Endothelial cell of umbilical vein (primary cell): ENCODE results near the gene NEO1. TPM values are rescaled to one million over a fixed set of nuclear protein-coding genes. Genes with fewer than 3 reads are reported as not detected.

ENCODE experiments used
- BruUV-seq: library from RNA; stranded (reverse); fragments of 400-500 nt; replicated peaks from 2 replicates; lab custom pipeline; 2021; lab: Mats Ljungman, UMichigan
- CTCF ChIA-PET: fragments of 300-600, 350-600 bp; sonication (Branson Sonifier 250); formaldehyde crosslinking; loops from one replicate; lab custom pipeline; 2021; ENCODE audit warnings: antibody characterized with exemption, inconsistent platforms; lab: Charles Lee
- POLR2A ChIA-PET: fragments of 300-600, 350-600 bp; sonication (Branson Sonifier 250); formaldehyde crosslinking; loops from one replicate; lab custom pipeline; 2021; ENCODE audit warnings: antibody characterized with exemption, inconsistent platforms; lab: Charles Lee
- DNase-seq: peaks from one replicate; pipeline ENCODE4 v3.0.0-alpha.2; 2011; ENCODE audit warnings: low read depth, low spot score
- FAIRE-seq: peaks from 2 replicates; lab custom pipeline; 2011; peaks lifted over from hg19 to GRCh38; lab: Jason Lieb, UNC
- H2AFZ ChIP-seq: 2 replicates; pipeline ENCODE4 v1.6.0; 2012; ENCODE audit warnings: low read depth, low read length, control low read depth, inconsistent platforms
- H3K27ac ChIP-seq: 2 replicates; pipeline ENCODE4 v1.5.1; 2011; ENCODE audit warnings: low read depth, mild to moderate bottlenecking, control low read depth, low read length, moderate library complexity; ENCODE audit not compliant: insufficient read depth
- H3K27me3 ChIP-seq, 2 experiments: 2 replicates each; pipeline versions ENCODE4 v1.6.0 to v1.6.1; 2011; ENCODE audit warnings: low read length in 2 of 2, mixed read lengths in 1 of 2; ENCODE audit not compliant: control insufficient read depth in 2 of 2, insufficient read depth in 2 of 2
- H3K36me3 ChIP-seq, 2 experiments: 2 replicates in 1 of 2; 3 replicates in 1 of 2; pipeline ENCODE4 v1.5.1; 2011; ENCODE audit warnings: low read length in 2 of 2, mild to moderate bottlenecking in 1 of 2, moderate library complexity in 1 of 2; ENCODE audit not compliant: control insufficient read depth in 2 of 2, insufficient read depth in 2 of 2; ENCODE audit errors: extremely low read depth in 1 of 2
- H3K4me1 ChIP-seq: 3 replicates; pipeline ENCODE4 v1.5.1; 2011; ENCODE audit warnings: mild to moderate bottlenecking, low read length; ENCODE audit not compliant: control insufficient read depth, insufficient read depth; ENCODE audit errors: extremely low read depth
- H3K4me2 ChIP-seq: 2 replicates; pipeline ENCODE4 v1.6.1; 2011; ENCODE audit warnings: low read length, control low read depth, mixed read lengths; ENCODE audit not compliant: insufficient read depth
- H3K4me3 ChIP-seq, 3 experiments: fragments of 200-600 bp in 1 of 3; sonication (generic), shearing (Covaris generic) in 1 of 3; replicated peaks in 1 of 3; 2 replicates each; pipeline ENCODE4 v1.5.1; 2011 to 2016; ENCODE audit warnings: control low read depth in 3 of 3, low read length in 3 of 3, mild to moderate bottlenecking in 2 of 3, inconsistent platforms in 1 of 3, low read depth in 1 of 3, moderate library complexity in 1 of 3; ENCODE audit not compliant: insufficient read depth in 1 of 3
- H3K79me2 ChIP-seq: 2 replicates; pipeline ENCODE4 v1.6.0; 2012; ENCODE audit warnings: low read length, inconsistent platforms; ENCODE audit not compliant: control insufficient read depth, insufficient read depth
- H3K9ac ChIP-seq: replicated peaks from 2 replicates; pipeline ENCODE3; 2011; ENCODE audit warnings: low read length, control low read depth; ENCODE audit not compliant: insufficient read depth; ENCODE audit errors: extremely low read depth
- H3K9me1 ChIP-seq: replicated peaks from 3 replicates; pipeline ENCODE4 v1.6.0; 2011; ENCODE audit warnings: mild to moderate bottlenecking, low read length; ENCODE audit not compliant: control insufficient read depth, insufficient read depth; ENCODE audit errors: extremely low read depth
- H3K9me3 ChIP-seq: replicated peaks from 2 replicates; pipeline ENCODE4 v1.5.1; 2012; ENCODE audit warnings: low read length, inconsistent platforms; ENCODE audit not compliant: control insufficient read depth, insufficient read depth
- H4K20me1 ChIP-seq: replicated peaks from 2 replicates; pipeline ENCODE3; 2011; ENCODE audit warnings: mild to moderate bottlenecking, low read length; ENCODE audit not compliant: control insufficient read depth, insufficient read depth; ENCODE audit errors: extremely low read depth
- EZH2 ChIP-seq: IDR thresholded peaks from 2 replicates; pipeline ENCODE4 v1.6.1; 2012; ENCODE audit warnings: borderline replicate concordance, low read depth, mild to moderate bottlenecking, moderate library complexity, low read length, inconsistent platforms; ENCODE audit not compliant: severe bottlenecking
- FOS ChIP-seq: IDR thresholded peaks from 2 replicates; pipeline ENCODE4 v1.6.1; 2011; ENCODE audit warnings: mild to moderate bottlenecking, low read length, moderate library complexity, borderline replicate concordance; ENCODE audit not compliant: insufficient read depth
- GATA2 ChIP-seq: IDR thresholded peaks from 2 replicates; pipeline ENCODE4 v1.7.0; 2011; ENCODE audit warnings: low read depth, mild to moderate bottlenecking, moderate library complexity, mixed read lengths, low read length; ENCODE audit not compliant: insufficient read length, insufficient read depth
- JUN ChIP-seq: IDR thresholded peaks from 2 replicates; pipeline ENCODE4 v1.6.1; 2011; ENCODE audit warnings: borderline replicate concordance, low read depth; ENCODE audit not compliant: insufficient read length, insufficient read depth
- MYC ChIP-seq: IDR thresholded peaks from one replicate; pipeline ENCODE4 v1.6.1; 2011; ENCODE audit warnings: mild to moderate bottlenecking, low read depth, low read length
- dilution Hi-C: fragments of 300-500 bp; cut with MboI; formaldehyde crosslinking; loops from one replicate; pipeline ENCODE4 v1.15.0; 2019; ENCODE audit warnings: low sequenced_read_pairs; ENCODE audit not compliant: extremely low pct_ligation_motif_present
- intact Hi-C: fragments of 100-400 bp; cut with micrococcal nuclease; formaldehyde crosslinking; loops from one replicate; pipeline ENCODE4 v1.10.0; 2022
- polyA plus RNA-seq, 4 experiments: library from polyadenylated mRNA; depleted of rRNA in 3 of 4; stranded (reverse) in 3 of 4; unstranded in 1 of 4; fragments of >200 nt; gene quantifications; 2 replicates each; pipeline versions ENCODE4 v1.2.1 to v1.2.3, GENCODE V29; 2011 to 2012; ENCODE audit warnings: missing spikeins in 1 of 4
- total RNA-seq: library from RNA; stranded (reverse); gene quantifications from 2 replicates; pipeline ENCODE4 v1.2.3, GENCODE V29; 2021
- TF ChIP-seq, protein P1 (sequence below), 2 donors: IDR thresholded peaks; 1 replicate in 1 of 2; 2 replicates in 1 of 2; pipeline ENCODE4 v1.5.1; 2011; ENCODE audit warnings: low read length in 2 of 2, mild to moderate bottlenecking in 2 of 2, moderate library complexity in 2 of 2, control low read depth in 1 of 2, inconsistent platforms in 1 of 2, low read depth in 1 of 2; ENCODE audit not compliant: insufficient read depth in 1 of 2; ENCODE audit errors: extremely low read depth in 1 of 2
- TF ChIP-seq, protein P2 (sequence below): IDR thresholded peaks from 2 replicates; pipeline ENCODE4 v1.6.1; 2011; ENCODE audit not compliant: insufficient read depth, insufficient read length

Gene NEO1
- total and polyA plus RNA-seq, 2 donors (not counting 3 experiments of a cell fraction or from before 2014, with no cell fraction given): 0.12 to 0.35 TPM

DNA sequence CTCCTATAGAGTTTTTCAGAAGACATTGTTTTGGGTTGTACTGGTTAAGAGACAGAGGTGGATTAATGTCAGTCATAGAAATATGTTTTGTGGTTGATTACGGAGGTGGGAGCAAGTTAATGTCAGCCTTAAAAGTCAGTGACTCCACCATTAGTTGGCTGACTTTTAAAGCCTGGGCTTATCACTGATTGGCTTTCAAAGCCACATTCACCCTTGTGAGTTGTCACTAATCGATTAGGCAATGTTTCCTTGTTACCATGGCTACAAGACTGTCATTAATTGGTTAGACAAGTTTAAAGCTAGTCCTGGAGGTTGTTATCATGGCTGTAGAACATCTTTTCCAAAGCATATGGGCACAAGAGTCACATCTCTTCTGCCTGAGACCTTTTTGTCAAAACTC is 73.0 kb downstream of the NEO1 start:
- BruUV-seq: no TSS peak
- H3K9me3 ChIP-seq: no peaks in the 10 kb centered on the region
- H3K4me3 ChIP-seq: no peak overlapping the region
- H3K9ac ChIP-seq: no peak overlapping the region
- intact Hi-C loops (no loop called here), dilution Hi-C loops (no loop called here)
- no peak for TF ChIP-seq JUN
- no peak for TF ChIP-seq FOS
- TF ChIP-seq EZH2: no peak
- TF ChIP-seq GATA2: no peak
- no peak for TF ChIP-seq MYC
- TF ChIP-seq, protein P1, sequence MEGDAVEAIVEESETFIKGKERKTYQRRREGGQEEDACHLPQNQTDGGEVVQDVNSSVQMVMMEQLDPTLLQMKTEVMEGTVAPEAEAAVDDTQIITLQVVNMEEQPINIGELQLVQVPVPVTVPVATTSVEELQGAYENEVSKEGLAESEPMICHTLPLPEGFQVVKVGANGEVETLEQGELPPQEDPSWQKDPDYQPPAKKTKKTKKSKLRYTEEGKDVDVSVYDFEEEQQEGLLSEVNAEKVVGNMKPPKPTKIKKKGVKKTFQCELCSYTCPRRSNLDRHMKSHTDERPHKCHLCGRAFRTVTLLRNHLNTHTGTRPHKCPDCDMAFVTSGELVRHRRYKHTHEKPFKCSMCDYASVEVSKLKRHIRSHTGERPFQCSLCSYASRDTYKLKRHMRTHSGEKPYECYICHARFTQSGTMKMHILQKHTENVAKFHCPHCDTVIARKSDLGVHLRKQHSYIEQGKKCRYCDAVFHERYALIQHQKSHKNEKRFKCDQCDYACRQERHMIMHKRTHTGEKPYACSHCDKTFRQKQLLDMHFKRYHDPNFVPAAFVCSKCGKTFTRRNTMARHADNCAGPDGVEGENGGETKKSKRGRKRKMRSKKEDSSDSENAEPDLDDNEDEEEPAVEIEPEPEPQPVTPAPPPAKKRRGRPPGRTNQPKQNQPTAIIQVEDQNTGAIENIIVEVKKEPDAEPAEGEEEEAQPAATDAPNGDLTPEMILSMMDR (IDR thresholded peaks at IDR 0.05; ENCODE audit: extremely low read depth in 1 of 2, insufficient read depth in 1 of 2, low read depth in 1 of 2, low read length in 2 of 2): no peak
- TF ChIP-seq, protein P2, sequence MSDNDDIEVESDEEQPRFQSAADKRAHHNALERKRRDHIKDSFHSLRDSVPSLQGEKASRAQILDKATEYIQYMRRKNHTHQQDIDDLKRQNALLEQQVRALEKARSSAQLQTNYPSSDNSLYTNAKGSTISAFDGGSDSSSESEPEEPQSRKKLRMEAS: no peak
- no peaks in the 10 kb centered on the region for H3K4me1 ChIP-seq
- H3K36me3 ChIP-seq: no peaks in the 10 kb centered on the region
- no peak for FAIRE-seq
- H3K4me2 ChIP-seq: no peak overlapping the region
- no peak overlapping the region for H3K27ac ChIP-seq
- DNase-seq: no peak
- no peak overlapping the region for H2AFZ ChIP-seq
- H3K9me1 ChIP-seq: no peaks in the 10 kb centered on the region
- ChIA-PET POLR2A (no interaction called here), CTCF (interaction anchor here (0.9 kb wide), 1 partner anchor 10 kb away, joined by 3 read pairs; no protein-coding TSS in a partner anchor)
- H4K20me1 ChIP-seq: no peaks in the 10 kb centered on the region
- H3K79me2 ChIP-seq: no peaks in the 10 kb centered on the region
- peaks cover 2% of the 10 kb centered on the region in 2 experiments for H3K27me3 ChIP-seq
